Fibroblast of the conjunctiva (primary cell): ENCODE measurements around the gene GNA12.

ENCODE experiments used
- DNase-seq: peaks from one replicate; pipeline ENCODE4 v3.0.0-alpha.2; 2010; ENCODE audit warnings: low read depth

The GNA12 gene

GRCh38 chr7:2834748-2835441 lies 9.2 kb downstream of the GNA12 start:
- no peak for DNase-seq

- no peak for DNase-seq
Measured at GRCh38 chr7:2833083-2833910, 10.8 kb downstream of the GNA12 start.

- DNase-seq, result no peak
Measured at GRCh38 chr7:2832461-2832860, 11.6 kb downstream of the GNA12 start.

GRCh38 chr7:2830609-2831376 lies 13.3 kb downstream of the GNA12 start:
- DNase-seq, result no peak

- no peak for DNase-seq
Measured at GRCh38 chr7:2829040-2829439, 15.1 kb downstream of the GNA12 start.

- no peak for DNase-seq
Measured at GRCh38 chr7:2826771-2827170, 17.3 kb downstream of the GNA12 start.

GRCh38 chr7:2825559-2826227 lies 18.4 kb downstream of the GNA12 start:
- no peak for DNase-seq

- no peak for DNase-seq
Measured at GRCh38 chr7:2824678-2825461, 19.2 kb downstream of the GNA12 start.

- DNase-seq, result no peak
Measured at GRCh38 chr7:2824026-2824677, 20.0 kb downstream of the GNA12 start.

GRCh38 chr7:2823130-2823529 lies 21.0 kb downstream of the GNA12 start:
- no peak for DNase-seq

GRCh38 chr7:2821842-2822507 lies 22.1 kb downstream of the GNA12 start:
- no peak for DNase-seq

- no peak for DNase-seq
Measured at GRCh38 chr7:2821161-2821841, 22.8 kb downstream of the GNA12 start.

GRCh38 chr7:2820508-2820934 lies 23.6 kb downstream of the GNA12 start:
- DNase-seq, result peak; percentile 85

- DNase-seq, result no peak
Measured at GRCh38 chr7:2819954-2820397, 24.1 kb downstream of the GNA12 start.

- no peak for DNase-seq
Measured at GRCh38 chr7:2819161-2819953, 24.8 kb downstream of the GNA12 start.

- DNase-seq, result no peak
Measured at GRCh38 chr7:2818653-2819052, 25.5 kb downstream of the GNA12 start.

GRCh38 chr7:2818121-2818520 lies 26.0 kb downstream of the GNA12 start:
- DNase-seq, result no peak

- no peak for DNase-seq
Measured at GRCh38 chr7:2817456-2817855, 26.7 kb downstream of the GNA12 start.

- DNase-seq, result no peak
Measured at GRCh38 chr7:2815875-2816245, 28.2 kb downstream of the GNA12 start.
